HUES48 (cell line): ENCODE results near the gene SF3B6.

Experiments used
- H3K27ac ChIP-seq: one replicate; pipeline ENCODE4 v1.7.0; 2013; ENCODE audit warnings: low read depth, low read length, inconsistent platforms
- H3K27me3 ChIP-seq: 2 replicates; pipeline ENCODE4 v1.6.1; 2013; ENCODE audit warnings: mild to moderate bottlenecking, low read length; ENCODE audit not compliant: control insufficient read depth, insufficient read depth
- H3K36me3 ChIP-seq: 2 replicates; pipeline ENCODE4 v1.6.1; 2013; ENCODE audit warnings: low read length; ENCODE audit not compliant: control insufficient read depth, insufficient read depth
- H3K4me1 ChIP-seq: 2 replicates; pipeline ENCODE4 v1.6.1; 2013; ENCODE audit warnings: mild to moderate bottlenecking, low read length; ENCODE audit not compliant: control insufficient read depth, insufficient read depth
- H3K4me3 ChIP-seq: 2 replicates; pipeline ENCODE4 v1.5.1; 2013; ENCODE audit warnings: mild to moderate bottlenecking, low read depth, low read length
- H3K9ac ChIP-seq: 2 replicates; pipeline ENCODE4 v1.6.1; 2013; ENCODE audit warnings: mild to moderate bottlenecking, low read depth, low read length, moderate library complexity
- H3K9me3 ChIP-seq: 2 replicates; pipeline ENCODE4 v1.6.1; 2013; ENCODE audit warnings: low read length; ENCODE audit not compliant: control insufficient read depth, insufficient read depth

Gene SF3B6

DNA sequence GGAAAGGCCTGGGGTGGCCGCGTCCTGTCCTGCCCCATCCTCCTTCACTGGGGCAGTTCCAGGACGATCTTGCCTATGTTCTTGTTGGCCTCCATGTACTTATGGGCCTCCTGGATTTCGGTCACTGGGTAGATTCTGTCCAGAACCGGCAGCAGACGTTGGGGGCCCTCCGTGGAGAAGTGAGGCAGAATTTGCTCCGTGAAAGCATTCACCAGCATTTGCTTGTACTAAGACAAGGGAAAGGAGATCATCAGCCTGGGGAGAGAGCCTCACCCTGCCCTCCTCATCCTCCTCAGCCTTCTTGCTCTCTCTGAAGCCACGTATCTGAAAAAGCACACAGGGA, 1.4 kb upstream of the SF3B6 start:
- peaks cover 10% of the 10 kb centered on the region; the same call in 1 of the 2 replicates for H3K4me1 ChIP-seq
- no peaks in the 10 kb centered on the region for H3K27me3 ChIP-seq
- no peaks in the 10 kb centered on the region for H3K9me3 ChIP-seq
- peaks cover 52% of the 10 kb centered on the region for H3K36me3 ChIP-seq
- H3K9ac ChIP-seq = peak overlapping the region; percentile 64
- peak overlapping the region; percentile 88 for H3K4me3 ChIP-seq
- peak overlapping the region; percentile 62 for H3K27ac ChIP-seq

- peak overlapping the region; percentile 64 for H3K9ac ChIP-seq
- peak overlapping the region; percentile 62 for H3K27ac ChIP-seq
- H3K36me3 ChIP-seq = peaks cover 52% of the 10 kb centered on the region
Measured at GRCh38 chr2:24076849-24077534, 866 bp upstream of the SF3B6 start.

DNA sequence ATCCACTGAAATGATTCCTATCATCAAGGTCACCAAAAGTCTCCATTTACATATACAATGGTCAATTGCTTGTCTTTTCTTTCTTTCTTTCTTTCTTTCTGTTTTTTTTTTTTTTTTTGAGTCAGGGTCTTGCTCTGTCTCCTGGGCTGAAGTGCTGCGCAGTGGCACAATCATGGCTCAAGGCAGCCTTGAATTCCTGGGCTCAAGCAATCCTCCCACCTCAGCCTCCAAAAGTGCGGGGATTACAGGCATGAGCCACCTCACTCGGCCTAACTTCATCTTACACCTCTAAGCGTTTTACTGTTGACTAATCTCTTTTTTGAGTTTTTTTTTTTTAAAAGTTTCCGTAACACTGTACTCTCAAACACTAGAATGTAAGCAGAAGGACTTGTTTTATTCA, 867 bp downstream of the SF3B6 start:
- Histone ChIP-seq H3K9ac (peak overlapping the region; percentile 87), H3K36me3 (peaks cover 47% of the 10 kb centered on the region), H3K4me1 (peaks cover 10% of the 10 kb centered on the region; the same call in 1 of the 2 replicates), H3K27me3 (no peaks in the 10 kb centered on the region), H3K4me3 (peak overlapping the region; percentile 99), H3K27ac (no peak overlapping the region), H3K9me3 (no peaks in the 10 kb centered on the region)

More at GRCh38 chr2:24076849-24077534, 866 bp upstream of the SF3B6 start:
- Histone ChIP-seq H3K4me1 (peaks cover 10% of the 10 kb centered on the region; the same call in 1 of the 2 replicates), H3K27me3 (no peaks in the 10 kb centered on the region), H3K9me3 (no peaks in the 10 kb centered on the region), H3K4me3 (peak overlapping the region; percentile 88)

DNA sequence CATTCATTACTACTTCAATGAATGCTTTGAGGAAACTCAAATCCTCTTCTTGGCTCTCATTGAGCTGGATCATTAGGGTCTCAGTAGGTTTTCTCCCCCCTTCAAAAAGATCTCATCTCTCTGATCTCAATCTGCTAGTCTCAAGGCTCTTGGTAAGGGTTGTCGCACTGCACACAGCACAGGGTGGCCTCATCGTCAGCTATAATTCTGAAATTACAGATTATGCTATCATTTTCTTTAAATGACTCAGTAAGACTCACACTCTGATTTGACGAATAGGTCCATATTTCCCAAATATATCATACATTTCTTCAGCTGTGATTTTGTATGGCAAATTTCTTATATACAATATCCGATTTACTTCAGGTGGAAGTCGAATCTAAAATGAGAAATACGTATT, 2.3 kb downstream of the SF3B6 start:
- Histone ChIP-seq H3K36me3 (peaks cover 45% of the 10 kb centered on the region), H3K4me3 (no peak overlapping the region), H3K9me3 (no peaks in the 10 kb centered on the region), H3K9ac (no peak overlapping the region), H3K27ac (no peak overlapping the region), H3K27me3 (no peaks in the 10 kb centered on the region), H3K4me1 (peaks cover 10% of the 10 kb centered on the region; the same call in 1 of the 2 replicates)

DNA sequence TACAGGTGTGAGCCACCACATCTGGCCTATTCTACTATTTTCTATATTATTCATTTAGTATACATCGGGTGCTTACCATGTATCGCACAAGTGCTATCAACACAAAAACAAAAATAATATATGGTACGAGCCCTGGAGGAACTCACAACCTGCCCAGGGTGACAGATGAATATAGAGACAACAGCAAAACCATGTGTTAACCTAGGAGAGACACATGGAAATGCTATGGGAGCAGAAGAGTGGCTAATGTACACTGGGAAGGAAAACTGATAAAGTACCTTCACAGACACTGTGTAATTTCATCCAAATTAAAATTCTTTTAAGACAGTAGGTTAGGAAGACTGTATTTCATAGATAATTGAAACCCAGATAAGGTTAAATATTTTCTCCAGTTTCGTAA, 3.9 kb downstream of the SF3B6 start:
- H3K27me3 ChIP-seq = no peaks in the 10 kb centered on the region
- H3K9ac ChIP-seq = no peak overlapping the region
- no peaks in the 10 kb centered on the region for H3K9me3 ChIP-seq
- H3K27ac ChIP-seq = no peak overlapping the region
- peaks cover 4% of the 10 kb centered on the region; the same call in 1 of the 2 replicates for H3K4me1 ChIP-seq
- H3K4me3 ChIP-seq = no peak overlapping the region
- peaks cover 56% of the 10 kb centered on the region for H3K36me3 ChIP-seq

GRCh38 chr2:24065341-24065740, 10.8 kb downstream of the SF3B6 start:
- no peak overlapping the region for H3K27ac ChIP-seq
- peaks cover 71% of the 10 kb centered on the region for H3K36me3 ChIP-seq
- H3K4me3 ChIP-seq = no peak overlapping the region
- no peaks in the 10 kb centered on the region for H3K9me3 ChIP-seq
- H3K27me3 ChIP-seq = no peaks in the 10 kb centered on the region
- no peaks in the 10 kb centered on the region for H3K4me1 ChIP-seq
- H3K9ac ChIP-seq = no peak overlapping the region

- Histone ChIP-seq H3K4me3 (no peak overlapping the region), H3K27ac (no peak overlapping the region), H3K4me1 (no peaks in the 10 kb centered on the region), H3K9ac (no peak overlapping the region), H3K9me3 (no peaks in the 10 kb centered on the region), H3K36me3 (peaks cover 34% of the 10 kb centered on the region), H3K27me3 (no peaks in the 10 kb centered on the region)
Measured at GRCh38 chr2:24058564-24059271, 17.4 kb downstream of the SF3B6 start.

GRCh38 chr2:24055750-24056149, 20.4 kb downstream of the SF3B6 start:
- no peaks in the 10 kb centered on the region for H3K4me1 ChIP-seq
- H3K36me3 ChIP-seq = peaks cover 12% of the 10 kb centered on the region; the same call in 1 of the 2 replicates
- no peaks in the 10 kb centered on the region for H3K27me3 ChIP-seq
- no peaks in the 10 kb centered on the region for H3K9me3 ChIP-seq
- H3K9ac ChIP-seq = no peak overlapping the region
- H3K4me3 ChIP-seq = no peak overlapping the region
- H3K27ac ChIP-seq = no peak overlapping the region

DNA sequence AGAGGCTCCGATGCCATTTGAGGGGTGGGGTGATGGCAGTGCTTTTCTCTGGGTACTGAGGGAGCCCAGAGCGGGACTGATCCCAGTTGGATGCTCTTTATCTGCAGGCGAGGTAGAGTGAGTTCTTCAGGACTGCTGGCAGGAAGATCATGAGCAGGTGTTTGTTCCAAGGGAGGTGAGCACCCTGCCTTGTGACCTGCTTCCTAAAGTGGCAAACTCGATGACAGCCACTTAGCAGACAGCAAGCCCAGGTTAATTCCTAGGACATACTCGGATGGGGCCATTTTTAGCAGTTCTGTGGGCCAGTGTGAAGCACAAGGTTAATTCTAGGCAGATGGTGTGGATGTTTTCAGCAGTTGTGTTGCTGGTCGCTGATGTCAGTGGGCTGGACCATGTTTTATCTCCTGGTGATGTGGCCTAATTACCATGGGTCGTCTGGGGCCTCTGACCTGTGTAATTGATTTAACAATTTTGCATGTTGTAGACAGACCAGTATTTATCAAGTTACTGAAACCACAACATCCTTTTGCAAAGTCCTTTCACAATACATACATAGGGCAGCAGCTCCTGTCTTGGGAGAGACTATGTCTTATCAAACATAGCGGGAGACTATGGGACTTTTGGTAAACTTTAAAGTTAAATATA, 21.6 kb downstream of the SF3B6 start:
- Histone ChIP-seq H3K4me1 (no peaks in the 10 kb centered on the region), H3K4me3 (no peak overlapping the region), H3K27me3 (0 out of 2 replicates have a peak, but pooled peaks cover 2% of the 10 kb centered on the region)

GRCh38 chr2:24052951-24053350, 23.2 kb downstream of the SF3B6 start:
- Histone ChIP-seq H3K4me1 (no peaks in the 10 kb centered on the region), H3K9ac (no peak overlapping the region), H3K27ac (no peak overlapping the region), H3K4me3 (no peak overlapping the region), H3K36me3 (peaks cover 12% of the 10 kb centered on the region; the same call in 1 of the 2 replicates), H3K9me3 (no peaks in the 10 kb centered on the region), H3K27me3 (0 out of 2 replicates have a peak, but pooled peaks cover 2% of the 10 kb centered on the region)

More for the DNA sequence above, 21.6 kb downstream of the SF3B6 start:
- H3K36me3 ChIP-seq = peaks cover 12% of the 10 kb centered on the region; the same call in 1 of the 2 replicates
- no peaks in the 10 kb centered on the region for H3K9me3 ChIP-seq
- H3K27ac ChIP-seq = no peak overlapping the region
- H3K9ac ChIP-seq = no peak overlapping the region
